Left ventricle myocardium inferior (tissue), 1 donor: ENCODE measurements around the gene SLC2A4RG. TPM values are rescaled to one million over a fixed set of nuclear protein-coding genes. Genes with fewer than 3 reads are reported as not detected.
A peak's percentile ranks its signal among the peaks of the same experiment; 100 is the strongest.

Source experiments
- DNase-seq: peaks from one replicate; pipeline ENCODE4 v3.0.0-alpha.2; 2020
- H3K27ac ChIP-seq: fragments of 200-600 bp; replicated peaks from 2 replicates; pipeline ENCODE4 v1.8.0; 2021
- H3K27me3 ChIP-seq: fragments of 200-600 bp; 2 replicates; pipeline ENCODE4 v1.8.0; 2021; ENCODE audit warnings: low read depth
- H3K36me3 ChIP-seq: fragments of 200-600 bp; 2 replicates; pipeline ENCODE4 v1.8.0; 2021
- H3K4me1 ChIP-seq: fragments of 200-600 bp; 2 replicates; pipeline ENCODE4 v1.8.0; 2021
- H3K4me3 ChIP-seq: fragments of 200-600 bp; 2 replicates; pipeline ENCODE4 v1.8.0; 2021; ENCODE audit warnings: mild to moderate bottlenecking, moderate library complexity
- H3K9me3 ChIP-seq: fragments of 200-600 bp; replicated peaks from 2 replicates; pipeline ENCODE4 v1.8.0; 2021
- CTCF ChIP-seq: fragments of 200-600 bp; IDR thresholded peaks from 2 replicates; pipeline ENCODE4 v1.8.0; 2021; ENCODE audit warnings: antibody characterized with exemption, mild to moderate bottlenecking, borderline replicate concordance
- intact Hi-C: fragments of 100-400 bp; cut with micrococcal nuclease; formaldehyde crosslinking; loops from one replicate; pipeline ENCODE4 v1.11.0; 2022
- total RNA-seq: library from RNA; stranded (reverse); fragmentation: NEBNext Ultra II Directional; extraction: Animal tissue kit (Norgen Biotek cat#: 25700); gene quantifications from one replicate; pipeline ENCODE4 v1.2.1, GENCODE V29; 2021
- donor health status: DM: no; HTN: yes; CAD: no; lungs with severe emphysema.

The SLC2A4RG gene
- total RNA-seq, 1 donor from 2014 or later, result 79.2 TPM

GRCh38 chr20:63733579-63734081 is 5.9 kb upstream of the SLC2A4RG start:
- H3K27me3 ChIP-seq, result no peaks in the 10 kb centered on the region
- peaks cover 17% of the 10 kb centered on the region for H3K4me1 ChIP-seq
- DNase-seq, result no peak
- no peak overlapping the region for H3K27ac ChIP-seq
- H3K36me3 ChIP-seq, result peaks cover 33% of the 10 kb centered on the region
- intact Hi-C loops, result no loop called here
- no peak overlapping the region for H3K4me3 ChIP-seq
- no peaks in the 10 kb centered on the region for H3K9me3 ChIP-seq
- TF ChIP-seq CTCF, result no peak

- H3K27me3 ChIP-seq, result no peaks in the 10 kb centered on the region
- H3K4me3 ChIP-seq, result no peak overlapping the region
- H3K4me1 ChIP-seq, result peaks cover 23% of the 10 kb centered on the region
- H3K9me3 ChIP-seq, result no peaks in the 10 kb centered on the region
- no peak for DNase-seq
- intact Hi-C loops, result no loop called here
- no peak for TF ChIP-seq CTCF
- no peak overlapping the region for H3K27ac ChIP-seq
- H3K36me3 ChIP-seq, result peaks cover 33% of the 10 kb centered on the region
Measured at GRCh38 chr20:63734111-63734945, 5.2 kb upstream of the SLC2A4RG start.

GRCh38 chr20:63734946-63735858 is 4.4 kb upstream of the SLC2A4RG start:
- Histone ChIP-seq H3K27ac (no peak overlapping the region), H3K4me1 (peaks cover 24% of the 10 kb centered on the region), H3K9me3 (no peaks in the 10 kb centered on the region), H3K36me3 (peaks cover 33% of the 10 kb centered on the region), H3K4me3 (no peak overlapping the region), H3K27me3 (no peaks in the 10 kb centered on the region)
- DNase-seq, result no peak
- TF ChIP-seq CTCF, result no peak
- intact Hi-C loops, result no loop called here

GRCh38 chr20:63735859-63736718 is 3.5 kb upstream of the SLC2A4RG start, which contains the start of gene LIME1:
LIME1 (plus strand) TSS chr20:63736664; CDS start chr20:63737550, 886 bp downstream.
- intact Hi-C loops, result no loop called here
- no peak within 1 kb of the TSS for H3K27ac ChIP-seq
- H3K9me3 ChIP-seq, result no peaks in the 10 kb centered on the region
- no peak for TF ChIP-seq CTCF
- H3K4me1 ChIP-seq, result peaks cover 33% of the 10 kb centered on the region
- peaks cover 33% of the 10 kb centered on the region for H3K36me3 ChIP-seq
- no peaks in the 10 kb centered on the region for H3K27me3 ChIP-seq
- no peak for DNase-seq
- H3K4me3 ChIP-seq, result peak within 1 kb of the TSS; percentile 78
